ENCODE measurements around the gene RNF111. TPM values are rescaled to one million over a fixed set of nuclear protein-coding genes. Genes with fewer than 3 reads are reported as not detected.
"Not testable (repeated sequence)": the region's sequence is repeated elsewhere in the genome, so short reads cannot be mapped to it uniquely, and the experiment has no call there.

RNF111 gene
- total and polyA plus RNA-seq, 2 donors = 8.0 to 18.3 TPM

DNA sequence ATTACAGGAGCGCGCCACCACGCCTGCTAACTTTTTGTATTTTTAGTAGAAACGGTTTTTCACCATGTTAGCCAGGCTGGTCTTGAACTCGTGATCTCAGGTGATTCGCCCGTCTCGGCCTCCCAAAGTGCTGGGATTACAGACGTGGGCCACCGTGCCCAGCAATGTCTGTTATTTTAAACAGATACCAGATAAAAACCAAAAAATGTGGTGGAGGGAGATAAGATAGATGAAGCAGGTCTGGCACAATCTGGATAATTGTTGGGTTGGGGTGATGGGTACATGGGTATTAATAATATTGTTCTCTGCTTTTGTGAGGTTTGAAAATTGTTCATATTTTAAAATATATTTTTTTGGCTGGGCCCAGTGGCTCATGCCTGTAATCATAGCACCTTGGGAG is 4.7 kb downstream of the RNF111 start:
- Histone ChIP-seq H3K4me1 (ENCODE audit: control insufficient read depth in 2 of 2, insufficient read depth in 2 of 2, low read length in 2 of 2) (no peaks in the 10 kb centered on the region), H3K27me3 (ENCODE audit: control insufficient read depth in 2 of 2, insufficient read depth in 1 of 2, low read length in 1 of 2) (no peaks in the 10 kb centered on the region)
- DNase-seq (ENCODE audit: low read depth in 6 of 9, low spot score in 9 of 9) = no peak

DNA sequence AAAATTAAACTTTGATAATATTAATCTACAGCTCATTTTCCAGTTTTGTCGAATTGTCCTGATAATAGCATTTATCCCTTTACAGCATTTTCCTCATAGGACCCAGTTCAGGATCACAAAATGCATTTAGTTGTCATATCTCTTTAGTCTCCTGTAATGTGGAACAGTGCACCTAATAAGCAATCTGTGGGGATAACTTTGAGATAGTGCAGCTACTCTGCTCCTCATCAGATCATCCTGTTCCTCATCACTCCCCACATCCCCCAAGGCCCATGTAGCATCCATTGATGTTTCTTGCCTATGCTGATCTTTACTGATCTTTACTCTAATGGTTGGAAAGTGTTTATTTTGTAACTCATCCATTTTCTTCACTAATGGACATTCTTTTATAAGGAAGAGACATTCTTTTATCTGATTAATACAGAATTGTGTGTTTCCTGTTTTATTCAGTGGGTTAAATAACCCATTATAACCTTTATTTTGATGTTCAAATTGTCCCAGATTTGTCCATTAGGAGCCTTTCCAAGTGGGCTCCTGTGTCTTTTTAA is 7.5 kb downstream of the RNF111 start:
- Histone ChIP-seq H3K4me3 (ENCODE audit: low read length in 2 of 2) (no peak overlapping the region), H3K9me3 (ENCODE audit: control insufficient read depth in 2 of 2, insufficient read depth in 1 of 2, low read length in 1 of 2) (no peaks in the 10 kb centered on the region), H3K27ac (ENCODE audit: low read depth in 1 of 2, low read length in 1 of 2) (no peak overlapping the region), H3K27me3 (ENCODE audit: control insufficient read depth in 2 of 2, insufficient read depth in 1 of 2, low read length in 1 of 2) (no peaks in the 10 kb centered on the region), H3K36me3 (ENCODE audit: control insufficient read depth in 2 of 2, insufficient read depth in 2 of 2, low read length in 1 of 2) (peaks cover 10 to 19% of the 10 kb centered on the region in 2 donors), H3K4me1 (ENCODE audit: control insufficient read depth in 2 of 2, insufficient read depth in 2 of 2, low read length in 2 of 2) (no peaks in the 10 kb centered on the region)
- DNase-seq (ENCODE audit: low read depth in 6 of 9, low spot score in 9 of 9) = no peak
- 96% methylated on average over 1 of the region's 1 CpG for WGBS

More for the DNA sequence above, 4.7 kb downstream of the RNF111 start:
- H3K36me3 ChIP-seq (ENCODE audit: control insufficient read depth in 2 of 2, insufficient read depth in 2 of 2, low read length in 1 of 2) = peaks cover 10 to 19% of the 10 kb centered on the region in 2 donors
- H3K4me3 ChIP-seq (ENCODE audit: low read length in 2 of 2) = no peak overlapping the region
- WGBS = 98% methylated on average over 10 of the region's 10 CpGs
- no peaks in the 10 kb centered on the region for H3K9me3 ChIP-seq (ENCODE audit: control insufficient read depth in 2 of 2, insufficient read depth in 1 of 2, low read length in 1 of 2)
- no peak overlapping the region for H3K27ac ChIP-seq (ENCODE audit: low read depth in 1 of 2, low read length in 1 of 2)

DNA sequence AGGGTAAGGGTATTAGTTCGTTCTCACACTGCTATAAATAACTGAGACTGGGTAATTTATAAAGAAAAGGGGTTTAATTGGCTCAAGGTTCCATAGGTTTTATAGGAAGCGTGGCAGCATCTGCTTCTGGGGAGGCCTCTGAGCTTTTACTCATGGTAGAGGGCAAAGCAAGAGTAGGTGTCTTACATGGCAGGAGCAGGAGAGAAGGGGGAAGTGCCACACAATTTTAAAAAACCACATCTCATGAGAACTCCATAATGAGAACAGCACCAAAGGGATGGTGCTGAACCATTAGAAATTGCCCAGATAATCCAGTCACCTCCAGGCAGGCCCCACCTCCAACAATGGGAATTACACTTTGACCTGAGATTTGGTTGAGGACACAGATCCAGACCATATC is 12.2 kb downstream of the RNF111 start:
- WGBS = 97% methylated on average over 2 of the region's 2 CpGs
- no peaks in the 10 kb centered on the region for H3K9me3 ChIP-seq (ENCODE audit: control insufficient read depth in 2 of 2, insufficient read depth in 1 of 2, low read length in 1 of 2)
- peaks cover 3 to 8% of the 10 kb centered on the region in 2 donors for H3K36me3 ChIP-seq (ENCODE audit: control insufficient read depth in 2 of 2, insufficient read depth in 2 of 2, low read length in 1 of 2)
- no peak for DNase-seq (ENCODE audit: low read depth in 6 of 9, low spot score in 9 of 9)
- no peak overlapping the region for H3K27ac ChIP-seq (ENCODE audit: low read depth in 1 of 2, low read length in 1 of 2)
- H3K4me3 ChIP-seq (ENCODE audit: low read length in 2 of 2) = no peak overlapping the region
- H3K27me3 ChIP-seq (ENCODE audit: control insufficient read depth in 2 of 2, insufficient read depth in 1 of 2, low read length in 1 of 2) = no peaks in the 10 kb centered on the region
- no peaks in the 10 kb centered on the region for H3K4me1 ChIP-seq (ENCODE audit: control insufficient read depth in 2 of 2, insufficient read depth in 2 of 2, low read length in 2 of 2)

DNA sequence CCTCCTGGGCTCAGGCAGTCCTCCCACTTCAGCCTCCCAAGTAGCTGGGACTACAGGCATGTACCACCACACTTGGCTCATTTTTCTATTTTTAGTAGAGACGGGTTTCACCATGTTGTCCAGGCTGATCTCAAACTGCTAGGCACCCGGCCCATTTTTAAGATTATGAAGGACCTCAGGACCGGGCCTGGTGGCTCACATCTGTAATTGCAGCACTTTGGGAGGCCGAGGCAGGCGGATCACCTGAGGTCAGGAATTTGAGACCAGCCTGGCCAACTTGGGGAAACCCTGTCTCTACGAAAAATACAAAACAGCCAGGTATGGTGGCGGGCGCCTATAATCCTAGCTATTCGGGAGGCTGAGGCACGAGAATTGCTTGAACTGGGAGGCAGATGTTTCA is 12.8 kb downstream of the RNF111 start:
- not testable (repeated sequence) for DNase-seq (ENCODE audit: low read depth in 6 of 9, low spot score in 9 of 9); H3K27ac ChIP-seq (ENCODE audit: low read depth in 1 of 2, low read length in 1 of 2); H3K4me1 ChIP-seq (ENCODE audit: control insufficient read depth in 2 of 2, insufficient read depth in 2 of 2, low read length in 2 of 2); H3K9me3 ChIP-seq (ENCODE audit: control insufficient read depth in 2 of 2, insufficient read depth in 1 of 2, low read length in 1 of 2); H3K27me3 ChIP-seq (ENCODE audit: control insufficient read depth in 2 of 2, insufficient read depth in 1 of 2, low read length in 1 of 2); H3K4me3 ChIP-seq (ENCODE audit: low read length in 2 of 2)
- WGBS = 98% methylated on average over 10 of the region's 10 CpGs
- peaks cover 6 to 12% of the 10 kb centered on the region in 2 donors for H3K36me3 ChIP-seq (ENCODE audit: control insufficient read depth in 2 of 2, insufficient read depth in 2 of 2, low read length in 1 of 2)

DNA sequence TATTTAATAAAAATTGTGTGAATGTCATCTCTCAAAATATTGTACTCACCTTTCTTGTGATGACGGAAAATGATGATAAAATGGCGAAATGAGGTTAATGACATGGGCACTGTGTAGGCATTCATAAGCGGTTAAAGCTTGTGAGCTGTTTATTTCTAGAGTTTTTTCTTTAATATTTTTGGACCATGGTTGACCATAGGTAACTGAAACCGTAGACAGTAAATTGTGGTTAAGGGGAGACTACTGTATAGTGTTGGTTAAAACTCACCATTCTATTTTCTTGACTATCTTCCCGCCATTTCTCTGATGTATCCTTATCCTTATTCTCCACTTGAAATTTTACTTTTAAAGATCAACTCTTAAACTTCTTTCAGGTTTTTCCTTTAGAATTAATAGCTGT is 14.5 kb downstream of the RNF111 start:
- Histone ChIP-seq H3K27me3 (ENCODE audit: control insufficient read depth in 2 of 2, insufficient read depth in 1 of 2, low read length in 1 of 2) (no peaks in the 10 kb centered on the region), H3K4me3 (ENCODE audit: low read length in 2 of 2) (no peak overlapping the region), H3K36me3 (ENCODE audit: control insufficient read depth in 2 of 2, insufficient read depth in 2 of 2, low read length in 1 of 2) (peaks cover 12% of the 10 kb centered on the region in 2 donors), H3K27ac (ENCODE audit: low read depth in 1 of 2, low read length in 1 of 2) (no peak overlapping the region), H3K9me3 (ENCODE audit: control insufficient read depth in 2 of 2, insufficient read depth in 1 of 2, low read length in 1 of 2) (no peaks in the 10 kb centered on the region), H3K4me1 (ENCODE audit: control insufficient read depth in 2 of 2, insufficient read depth in 2 of 2, low read length in 2 of 2) (no peaks in the 10 kb centered on the region)
- DNase-seq (ENCODE audit: low read depth in 6 of 9, low spot score in 9 of 9) = no peak
- WGBS = 97% methylated on average over 5 of the region's 5 CpGs

DNA sequence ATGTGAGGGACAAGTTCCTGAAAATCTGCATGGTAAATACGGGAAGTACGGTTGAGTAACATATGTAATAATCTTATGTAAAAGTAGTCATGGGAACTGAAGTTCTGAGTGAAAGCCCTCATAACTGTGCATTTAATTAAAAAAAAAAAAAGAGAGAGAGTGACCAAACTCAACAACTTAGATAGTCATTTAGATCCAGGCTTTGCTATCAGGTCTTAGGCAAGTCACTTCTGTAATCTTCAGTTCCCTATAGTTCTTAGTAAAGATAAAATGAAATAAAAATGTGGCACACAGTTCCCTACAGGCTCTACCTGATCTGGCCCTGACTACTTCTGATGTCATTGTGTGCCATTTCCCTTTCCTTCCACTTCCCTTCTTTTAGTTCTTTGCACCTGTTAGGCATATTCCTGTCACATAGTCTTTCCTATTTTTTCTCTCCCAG is 15.0 kb downstream of the RNF111 start:
- H3K27me3 ChIP-seq (ENCODE audit: control insufficient read depth in 2 of 2, insufficient read depth in 1 of 2, low read length in 1 of 2) = no peaks in the 10 kb centered on the region
- 75% methylated on average over 2 of the region's 2 CpGs for WGBS
- H3K9me3 ChIP-seq (ENCODE audit: control insufficient read depth in 2 of 2, insufficient read depth in 1 of 2, low read length in 1 of 2) = no peaks in the 10 kb centered on the region
- no peak overlapping the region for H3K4me3 ChIP-seq (ENCODE audit: low read length in 2 of 2)
- H3K27ac ChIP-seq (ENCODE audit: low read depth in 1 of 2, low read length in 1 of 2) = no peak overlapping the region
- peaks cover 12% of the 10 kb centered on the region in 2 donors for H3K36me3 ChIP-seq (ENCODE audit: control insufficient read depth in 2 of 2, insufficient read depth in 2 of 2, low read length in 1 of 2)
- no peaks in the 10 kb centered on the region for H3K4me1 ChIP-seq (ENCODE audit: control insufficient read depth in 2 of 2, insufficient read depth in 2 of 2, low read length in 2 of 2)
- DNase-seq (ENCODE audit: low read depth in 6 of 9, low spot score in 9 of 9) = no peak

DNA sequence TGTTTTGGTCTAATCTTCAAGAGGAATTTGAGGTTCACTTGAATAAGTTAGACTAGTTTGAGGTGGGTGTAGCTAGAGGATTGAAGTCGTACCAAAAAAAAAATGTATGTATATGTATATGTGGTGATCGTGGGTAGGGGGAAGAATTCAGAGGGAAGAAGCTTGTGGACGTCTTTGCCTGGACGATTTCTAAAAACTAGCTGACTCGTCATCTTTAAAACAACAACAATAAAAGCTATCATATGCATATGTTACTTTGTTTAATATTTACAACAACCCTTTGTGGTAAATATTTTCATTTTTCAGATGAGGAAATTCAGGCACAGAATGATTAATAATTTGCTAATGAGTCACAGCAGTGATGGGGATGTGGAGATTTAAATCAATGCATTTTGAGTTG is 18.1 kb downstream of the RNF111 start:
- WGBS = 93% methylated on average over 5 of the region's 5 CpGs
- Histone ChIP-seq H3K4me1 (ENCODE audit: control insufficient read depth in 2 of 2, insufficient read depth in 2 of 2, low read length in 2 of 2) (no peaks in the 10 kb centered on the region), H3K4me3 (ENCODE audit: low read length in 2 of 2) (no peak overlapping the region), H3K9me3 (ENCODE audit: control insufficient read depth in 2 of 2, insufficient read depth in 1 of 2, low read length in 1 of 2) (no peaks in the 10 kb centered on the region), H3K27me3 (ENCODE audit: control insufficient read depth in 2 of 2, insufficient read depth in 1 of 2, low read length in 1 of 2) (no peaks in the 10 kb centered on the region), H3K36me3 (ENCODE audit: control insufficient read depth in 2 of 2, insufficient read depth in 2 of 2, low read length in 1 of 2) (peaks cover 9 to 12% of the 10 kb centered on the region in 2 donors), H3K27ac (ENCODE audit: low read depth in 1 of 2, low read length in 1 of 2) (no peak overlapping the region)
- no peak for DNase-seq (ENCODE audit: low read depth in 6 of 9, low spot score in 9 of 9)

DNA sequence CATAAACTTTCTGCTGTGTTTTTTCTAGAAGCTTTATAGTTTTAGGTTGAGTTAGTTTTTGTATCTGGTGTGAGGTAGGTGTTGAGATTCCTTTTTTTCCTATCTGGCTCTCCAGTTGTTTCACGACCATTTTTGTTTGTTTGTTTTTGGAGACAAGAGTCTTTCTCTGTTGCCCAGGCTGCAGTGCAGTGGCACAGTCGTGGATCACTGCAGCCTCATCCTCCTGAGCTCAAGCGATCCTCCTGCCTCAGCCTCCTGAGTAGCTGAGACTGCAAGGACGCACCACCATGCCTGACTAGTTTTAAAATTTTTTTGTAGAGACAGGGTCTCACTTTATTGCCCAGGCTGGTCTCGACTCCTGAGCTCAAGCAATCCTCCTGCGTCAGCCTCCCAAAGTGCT is 20.6 kb downstream of the RNF111 start:
- H3K27me3 ChIP-seq (ENCODE audit: control insufficient read depth in 2 of 2, insufficient read depth in 1 of 2, low read length in 1 of 2) = no peaks in the 10 kb centered on the region
- DNase-seq (ENCODE audit: low read depth in 6 of 9, low spot score in 9 of 9) = no peak
- H3K9me3 ChIP-seq (ENCODE audit: control insufficient read depth in 2 of 2, insufficient read depth in 1 of 2, low read length in 1 of 2) = no peaks in the 10 kb centered on the region
- 98% methylated on average over 6 of the region's 6 CpGs for WGBS
- no peaks in the 10 kb centered on the region for H3K4me1 ChIP-seq (ENCODE audit: control insufficient read depth in 2 of 2, insufficient read depth in 2 of 2, low read length in 2 of 2)
- no peak overlapping the region for H3K27ac ChIP-seq (ENCODE audit: low read depth in 1 of 2, low read length in 1 of 2)
- peaks cover 6 to 12% of the 10 kb centered on the region in 2 donors for H3K36me3 ChIP-seq (ENCODE audit: control insufficient read depth in 2 of 2, insufficient read depth in 2 of 2, low read length in 1 of 2)
- no peak overlapping the region for H3K4me3 ChIP-seq (ENCODE audit: low read length in 2 of 2)

DNA sequence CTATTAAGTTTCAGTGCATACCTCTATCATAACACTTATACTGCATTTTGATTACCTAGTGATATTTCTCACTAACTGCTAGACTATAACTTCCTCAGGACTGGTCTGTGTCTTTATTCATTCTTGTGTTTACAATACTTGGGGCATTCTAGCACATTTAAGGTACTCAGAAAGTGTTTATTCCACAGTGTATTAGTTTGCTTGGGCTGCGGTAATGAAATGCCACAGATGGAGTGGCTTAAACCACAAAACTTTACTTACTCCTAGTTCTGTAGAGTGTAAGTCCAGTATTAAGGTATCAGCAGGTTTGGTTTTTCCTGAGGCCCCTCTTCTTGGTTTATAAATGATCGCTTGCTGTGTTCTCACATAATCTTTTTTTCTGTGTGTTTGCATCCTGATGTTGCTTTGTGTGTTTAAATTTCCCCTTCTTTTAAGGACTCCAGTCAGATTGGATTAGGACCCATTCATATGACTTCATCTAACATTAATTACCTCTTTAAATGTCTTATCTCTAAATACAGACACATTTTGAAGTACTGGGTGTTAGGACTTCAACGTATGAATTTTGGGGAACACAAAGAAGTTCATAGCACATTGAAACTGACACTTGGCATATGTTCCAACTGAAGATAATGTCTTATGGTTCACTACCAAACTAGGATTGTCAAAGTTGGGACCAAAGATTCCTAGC is 23.9 kb downstream of the RNF111 start:
- H3K4me1 ChIP-seq (ENCODE audit: control insufficient read depth in 2 of 2, insufficient read depth in 2 of 2, low read length in 2 of 2) = no peaks in the 10 kb centered on the region
- 75% methylated on average over 3 of the region's 3 CpGs for WGBS
- no peak for DNase-seq (ENCODE audit: low read depth in 6 of 9, low spot score in 9 of 9)
- H3K27me3 ChIP-seq (ENCODE audit: control insufficient read depth in 2 of 2, insufficient read depth in 1 of 2, low read length in 1 of 2) = no peaks in the 10 kb centered on the region
- H3K36me3 ChIP-seq (ENCODE audit: control insufficient read depth in 2 of 2, insufficient read depth in 2 of 2, low read length in 1 of 2) = peaks cover 0 to 5% of the 10 kb centered on the region in 2 donors
- no peaks in the 10 kb centered on the region for H3K9me3 ChIP-seq (ENCODE audit: control insufficient read depth in 2 of 2, insufficient read depth in 1 of 2, low read length in 1 of 2)
- H3K4me3 ChIP-seq (ENCODE audit: low read length in 2 of 2) = no peak overlapping the region
- no peak overlapping the region for H3K27ac ChIP-seq (ENCODE audit: low read depth in 1 of 2, low read length in 1 of 2)
